A673 (cell line): ENCODE data around the gene SYNE1. TPM values are rescaled to one million over a fixed set of nuclear protein-coding genes. Genes with fewer than 3 reads are reported as not detected.

Experiments used
- BruUV-seq: library from RNA; stranded (reverse); fragments of 400-500 nt; replicated peaks from 2 replicates; lab custom pipeline; 2021; lab: Mats Ljungman, UMichigan
- CTCF ChIA-PET: fragments of 300-600 bp; sonication (Branson Sonifier 250); formaldehyde crosslinking; loops from one replicate; lab custom pipeline; 2022; ENCODE audit warnings: antibody characterized with exemption; lab: Charles Lee
- POLR2A ChIA-PET: fragments of 300-600 bp; sonication (Branson Sonifier 250); formaldehyde crosslinking; loops from one replicate; lab custom pipeline; 2022; ENCODE audit warnings: antibody characterized with exemption; ENCODE audit not compliant: low non-redundant PET; lab: Charles Lee
- DNase-seq: peaks from one replicate; pipeline ENCODE4 v3.0.0-alpha.2; 2015; ENCODE audit warnings: low spot score
- H3K27ac ChIP-seq: fragments of 200-600 bp; sonication (generic); 2 replicates; pipeline ENCODE4 v1.5.1; 2016; ENCODE audit warnings: mixed run types, low read depth, mild to moderate bottlenecking, mixed read lengths, antibody characterized with exemption, low read length; ENCODE audit not compliant: poor library complexity, severe bottlenecking
- H3K27me3 ChIP-seq: fragments of 200-600 bp; sonication (generic); replicated peaks from 2 replicates; pipeline ENCODE4 v1.6.1; 2017; ENCODE audit warnings: mixed run types, low read depth, mild to moderate bottlenecking, mixed read lengths, antibody characterized with exemption, low read length; ENCODE audit not compliant: insufficient read depth, poor library complexity
- H3K36me3 ChIP-seq: fragments of 200-600 bp; sonication (generic); 2 replicates; pipeline ENCODE4 v1.6.1; 2016; ENCODE audit warnings: mixed run types, mild to moderate bottlenecking, mixed read lengths, antibody characterized with exemption, low read length; ENCODE audit not compliant: insufficient read depth, poor library complexity, severe bottlenecking
- H3K4me1 ChIP-seq: fragments of 200-600 bp; sonication (generic); 2 replicates; pipeline ENCODE4 v1.6.1; 2017; ENCODE audit warnings: mixed run types, mild to moderate bottlenecking, mixed read lengths, antibody characterized with exemption, low read length; ENCODE audit not compliant: insufficient read depth, poor library complexity, severe bottlenecking
- H3K4me3 ChIP-seq: fragments of 200-600 bp; sonication (generic); 2 replicates; pipeline ENCODE4 v1.5.1; 2016; ENCODE audit warnings: low read depth, mixed run types, mild to moderate bottlenecking, mixed read lengths, low read length; ENCODE audit not compliant: poor library complexity, severe bottlenecking
- H3K9me3 ChIP-seq: fragments of 200-600 bp; sonication (generic); 2 replicates; pipeline ENCODE4 v1.6.1; 2016; ENCODE audit warnings: mixed run types, low read depth, mild to moderate bottlenecking, mixed read lengths, antibody characterized with exemption, low read length; ENCODE audit not compliant: poor library complexity, severe bottlenecking
- EZH2 ChIP-seq: fragments of 200-600 bp; sonication (generic); IDR thresholded peaks from 2 replicates; pipeline ENCODE4 v1.6.1; 2017; ENCODE audit warnings: borderline replicate concordance, low read depth, mild to moderate bottlenecking, mixed read lengths, antibody characterized with exemption, low read length; ENCODE audit not compliant: poor library complexity, severe bottlenecking
- intact Hi-C: fragments of 100-400 bp; cut with micrococcal nuclease; formaldehyde crosslinking; loops from one replicate; pipeline ENCODE4 v1.10.0; 2022; ENCODE audit not compliant: unreplicated experiment
- total RNA-seq: library from RNA; stranded (reverse); gene quantifications from 2 replicates; pipeline ENCODE4 v1.2.3, GENCODE V29; 2021
- TF ChIP-seq, protein P1 (sequence below): fragments of 300-800, 200-600 bp; sonication (generic); conservative IDR thresholded peaks from 2 replicates; pipeline ENCODE4 v1.5.1; 2017; ENCODE audit warnings: low read depth, mild to moderate bottlenecking, antibody characterized with exemption, low read length, moderate library complexity, mixed read lengths

SYNE1 gene
- total RNA-seq, 1 experiment from 2014 or later: 12.1 TPM

DNA sequence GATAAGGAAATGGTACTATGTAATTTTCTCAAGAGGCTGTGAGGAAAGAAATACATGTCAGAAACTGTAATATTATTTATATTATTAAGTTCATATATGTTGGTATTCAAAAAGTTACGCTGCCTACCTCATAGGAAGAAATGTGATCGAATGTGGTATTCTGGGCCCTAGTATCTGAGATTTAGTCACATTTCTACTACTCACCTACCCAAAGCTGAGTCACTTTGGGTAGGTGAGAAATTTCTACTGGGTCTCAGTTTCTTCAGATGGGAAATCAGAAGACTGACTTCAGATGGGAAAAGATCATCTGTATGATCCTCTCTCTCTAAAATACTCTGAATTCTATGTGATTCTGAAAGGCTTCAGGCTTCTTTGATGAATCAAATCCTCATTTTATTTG, 411.0 kb downstream of the SYNE1 start:
- TF ChIP-seq, protein P1, sequence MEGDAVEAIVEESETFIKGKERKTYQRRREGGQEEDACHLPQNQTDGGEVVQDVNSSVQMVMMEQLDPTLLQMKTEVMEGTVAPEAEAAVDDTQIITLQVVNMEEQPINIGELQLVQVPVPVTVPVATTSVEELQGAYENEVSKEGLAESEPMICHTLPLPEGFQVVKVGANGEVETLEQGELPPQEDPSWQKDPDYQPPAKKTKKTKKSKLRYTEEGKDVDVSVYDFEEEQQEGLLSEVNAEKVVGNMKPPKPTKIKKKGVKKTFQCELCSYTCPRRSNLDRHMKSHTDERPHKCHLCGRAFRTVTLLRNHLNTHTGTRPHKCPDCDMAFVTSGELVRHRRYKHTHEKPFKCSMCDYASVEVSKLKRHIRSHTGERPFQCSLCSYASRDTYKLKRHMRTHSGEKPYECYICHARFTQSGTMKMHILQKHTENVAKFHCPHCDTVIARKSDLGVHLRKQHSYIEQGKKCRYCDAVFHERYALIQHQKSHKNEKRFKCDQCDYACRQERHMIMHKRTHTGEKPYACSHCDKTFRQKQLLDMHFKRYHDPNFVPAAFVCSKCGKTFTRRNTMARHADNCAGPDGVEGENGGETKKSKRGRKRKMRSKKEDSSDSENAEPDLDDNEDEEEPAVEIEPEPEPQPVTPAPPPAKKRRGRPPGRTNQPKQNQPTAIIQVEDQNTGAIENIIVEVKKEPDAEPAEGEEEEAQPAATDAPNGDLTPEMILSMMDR: no peak
- TF ChIP-seq EZH2: no peak
- Histone ChIP-seq H3K4me1 (no peaks in the 10 kb centered on the region), H3K9me3 (peaks cover 8% of the 10 kb centered on the region), H3K4me3 (no peak overlapping the region), H3K27me3 (no peaks in the 10 kb centered on the region), H3K27ac (no peak overlapping the region), H3K36me3 (no peaks in the 10 kb centered on the region)
- POLR2A ChIA-PET: no interaction called here
- no peak for DNase-seq
- BruUV-seq: no TSS peak
- CTCF ChIA-PET: no interaction called here
- intact Hi-C loops: no loop called here

DNA sequence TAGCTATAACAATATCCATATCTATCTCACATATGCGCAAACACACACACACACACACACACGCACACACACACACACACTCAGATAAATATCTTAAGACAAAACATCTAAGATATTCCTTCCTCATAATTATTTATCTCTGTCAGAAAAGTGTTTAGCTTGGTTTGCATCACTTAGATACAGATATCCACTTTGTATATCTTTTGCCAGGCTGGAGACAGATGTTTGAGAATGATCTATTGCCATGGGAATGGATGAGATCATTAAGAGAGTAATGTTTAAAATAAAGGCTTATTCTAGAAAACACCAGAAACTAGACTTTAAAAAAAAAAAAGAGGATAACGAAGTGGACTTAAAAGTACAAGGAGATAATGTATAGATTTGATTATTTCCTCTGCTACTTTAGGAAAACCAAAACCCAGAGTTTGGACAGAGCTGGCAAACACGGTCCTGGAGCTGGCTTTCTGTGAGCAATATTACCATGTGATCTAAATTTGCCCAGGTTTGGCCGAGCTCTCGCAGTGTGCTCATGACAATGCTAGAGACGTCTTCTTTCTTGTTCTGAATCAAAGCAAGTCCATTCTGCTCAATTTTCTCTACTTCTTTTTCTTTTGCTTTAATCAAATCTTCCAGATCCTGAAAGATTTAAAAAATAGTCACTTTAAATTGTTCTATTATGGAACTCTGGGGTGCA, 411.8 kb downstream of the SYNE1 start:
- Histone ChIP-seq H3K4me1 (no peaks in the 10 kb centered on the region), H3K27me3 (no peaks in the 10 kb centered on the region), H3K9me3 (peaks cover 8% of the 10 kb centered on the region), H3K27ac (no peak overlapping the region), H3K36me3 (no peaks in the 10 kb centered on the region), H3K4me3 (no peak overlapping the region)
- BruUV-seq: no TSS peak
- TF ChIP-seq, protein P1: no peak
- TF ChIP-seq EZH2: no peak
- ChIA-PET CTCF (interaction anchor here (0.6 kb wide), 1 partner anchor 21 kb away, joined by 3 read pairs; no protein-coding TSS in a partner anchor), POLR2A (no interaction called here)
- intact Hi-C loops: no loop called here
- no peak for DNase-seq

DNA sequence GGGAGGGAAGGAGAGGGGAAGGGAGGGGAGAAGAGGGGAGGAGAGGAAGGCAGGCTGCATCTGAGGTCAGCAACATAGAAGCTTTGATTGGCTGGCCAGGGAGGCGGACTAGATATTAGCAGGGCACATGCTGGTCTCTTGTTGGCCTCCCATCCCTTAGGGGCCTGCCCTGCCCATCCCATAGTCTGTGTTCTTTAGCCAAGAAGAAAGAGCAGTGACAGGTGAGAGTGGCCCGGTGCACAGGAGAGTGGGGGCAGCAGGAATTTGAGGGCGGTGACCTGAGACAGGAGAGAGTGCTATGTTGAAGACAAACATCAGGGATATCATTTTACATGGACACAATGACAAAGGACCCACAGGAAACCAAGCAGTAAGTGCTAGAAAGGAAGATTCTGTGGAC, 413.5 kb downstream of the SYNE1 start:
- no TSS peak for BruUV-seq
- Histone ChIP-seq H3K9me3 (peaks cover 8% of the 10 kb centered on the region), H3K36me3 (no peaks in the 10 kb centered on the region), H3K27ac (no peak overlapping the region), H3K4me1 (no peaks in the 10 kb centered on the region), H3K27me3 (no peaks in the 10 kb centered on the region), H3K4me3 (no peak overlapping the region)
- POLR2A ChIA-PET: no interaction called here
- intact Hi-C loops: no loop called here
- DNase-seq: no peak
- TF ChIP-seq, protein P1: no peak
- TF ChIP-seq EZH2: no peak
- CTCF ChIA-PET: no interaction called here
